Gastroesophageal sphincter (tissue), 4 donors: ENCODE measurements around the gene THRAP3. TPM values are rescaled to one million over a fixed set of nuclear protein-coding genes. Genes with fewer than 3 reads are reported as not detected.

Experiments
- ATAC-seq: fragments of 150-250 bp; one replicate; pipeline ENCODE4 v1.9.1; 2016; ENCODE audit warnings: mild to moderate bottlenecking, moderate library complexity
- H3K27ac ChIP-seq, 4 donors: fragments of 200-600 bp; sonication (generic) in 3 of 4; 1 replicate in 3 of 4; 2 replicates in 1 of 4; pipeline ENCODE4 v1.5.1; 2016 to 2019
- H3K27me3 ChIP-seq: fragments of 200-600 bp; sonication (generic); one replicate; pipeline ENCODE4 v1.5.1; 2019
- H3K36me3 ChIP-seq, 2 donors: fragments of 200-600 bp; sonication (generic); one replicate each; pipeline ENCODE4 v1.5.1; 2019; ENCODE audit warnings: control low read depth in 1 of 2
- H3K4me1 ChIP-seq, 3 donors: fragments of 200-600 bp; sonication (generic); 1 replicate in 2 of 3; 2 replicates in 1 of 3; pipeline ENCODE4 v1.5.1; 2016 to 2019; ENCODE audit warnings: control low read depth in 2 of 3
- H3K4me3 ChIP-seq, 2 donors: fragments of 200-600 bp; sonication (generic); one replicate each; pipeline ENCODE4 v1.5.1; 2019; ENCODE audit warnings: mild to moderate bottlenecking in 1 of 2, moderate library complexity in 1 of 2
- H3K9me3 ChIP-seq, 3 donors: fragments of 200-600 bp; sonication (generic); one replicate each; pipeline ENCODE4 v1.5.1; 2017 to 2019; ENCODE audit warnings: control low read depth in 2 of 3
- EP300 ChIP-seq: sonication (generic); formaldehyde crosslinking; IDR thresholded peaks from one replicate; pipeline ENCODE4 v1.6.1; 2017; ENCODE audit warnings: antibody characterized with exemption, mild to moderate bottlenecking
- POLR2A ChIP-seq, 2 donors: fragments of 450-650 bp; IDR thresholded peaks; one replicate each; pipeline ENCODE4 v1.6.1; 2017; ENCODE audit warnings: antibody characterized with exemption in 2 of 2, mild to moderate bottlenecking in 2 of 2, moderate library complexity in 1 of 2
- POLR2AphosphoS5 ChIP-seq: sonication (generic); formaldehyde crosslinking; IDR thresholded peaks from one replicate; pipeline ENCODE4 v1.6.1; 2017; ENCODE audit warnings: antibody characterized with exemption
- WGBS, 2 donors: methylation state at CpG; one replicate each; pipeline ENCODE4 v1.1.5; 2018; ENCODE audit warnings: low coverage in 1 of 2; 5-methylcytosine and 5-hydroxymethylcytosine counted together
- total RNA-seq, 4 donors: library from RNA; depleted of rRNA; stranded (reverse); fragments of >200 nt; gene quantifications; one replicate each; pipeline ENCODE4 v1.1.0, GENCODE V29; 2016
- TF ChIP-seq, protein P1 (sequence below), 4 experiments: fragments of 200-600 bp in 2 of 4; fragments of 450-650 bp in 2 of 4; sonication (generic) in 1 of 4; IDR thresholded peaks; one replicate each; pipeline ENCODE4 v1.5.1; 2017 to 2019; ENCODE audit warnings: antibody characterized with exemption in 4 of 4, mild to moderate bottlenecking in 2 of 4, moderate library complexity in 2 of 4

The THRAP3 gene
- total RNA-seq, 4 donors from 2014 or later: 100 to 123 (median 114) TPM

DNA sequence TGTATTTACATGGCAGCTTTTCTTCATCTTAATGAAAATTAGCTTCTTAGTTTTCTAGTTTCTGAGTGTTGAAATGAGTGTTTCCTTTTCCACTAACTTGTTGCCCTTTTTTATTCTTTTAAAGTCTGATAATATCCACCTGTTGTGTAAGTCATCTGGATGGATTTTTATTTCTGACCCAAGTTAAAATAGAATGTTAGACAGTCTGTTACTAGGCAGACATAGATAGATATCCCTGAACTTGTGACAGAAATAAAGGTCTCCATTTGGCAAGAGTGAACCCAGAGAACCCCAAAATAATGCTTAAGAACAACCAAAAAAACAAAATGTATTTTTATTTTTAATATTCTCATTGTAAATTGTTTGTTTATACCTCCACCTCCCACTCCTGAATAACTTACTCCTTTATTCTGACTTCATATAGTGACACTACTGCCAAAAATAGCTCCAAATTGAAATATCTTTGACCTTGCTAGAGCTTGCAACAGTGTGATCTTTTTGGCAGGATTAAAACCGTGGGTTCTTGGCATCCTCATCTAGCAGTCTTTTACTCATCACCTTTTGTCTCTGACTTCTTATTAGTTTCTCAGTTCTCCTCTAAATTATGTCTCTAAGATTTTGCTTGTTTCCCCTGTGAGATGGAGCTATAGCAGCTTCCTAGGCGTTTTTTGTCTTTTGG, 55.0 kb downstream of the THRAP3 start:
- peak; percentile 50 for ATAC-seq
- H3K9me3 ChIP-seq: no peaks in the 10 kb centered on the region
- no peak overlapping the region for H3K4me3 ChIP-seq
- TF ChIP-seq POLR2AphosphoS5: peak; percentile 67
- no peak for TF ChIP-seq EP300
- TF ChIP-seq, protein P1, sequence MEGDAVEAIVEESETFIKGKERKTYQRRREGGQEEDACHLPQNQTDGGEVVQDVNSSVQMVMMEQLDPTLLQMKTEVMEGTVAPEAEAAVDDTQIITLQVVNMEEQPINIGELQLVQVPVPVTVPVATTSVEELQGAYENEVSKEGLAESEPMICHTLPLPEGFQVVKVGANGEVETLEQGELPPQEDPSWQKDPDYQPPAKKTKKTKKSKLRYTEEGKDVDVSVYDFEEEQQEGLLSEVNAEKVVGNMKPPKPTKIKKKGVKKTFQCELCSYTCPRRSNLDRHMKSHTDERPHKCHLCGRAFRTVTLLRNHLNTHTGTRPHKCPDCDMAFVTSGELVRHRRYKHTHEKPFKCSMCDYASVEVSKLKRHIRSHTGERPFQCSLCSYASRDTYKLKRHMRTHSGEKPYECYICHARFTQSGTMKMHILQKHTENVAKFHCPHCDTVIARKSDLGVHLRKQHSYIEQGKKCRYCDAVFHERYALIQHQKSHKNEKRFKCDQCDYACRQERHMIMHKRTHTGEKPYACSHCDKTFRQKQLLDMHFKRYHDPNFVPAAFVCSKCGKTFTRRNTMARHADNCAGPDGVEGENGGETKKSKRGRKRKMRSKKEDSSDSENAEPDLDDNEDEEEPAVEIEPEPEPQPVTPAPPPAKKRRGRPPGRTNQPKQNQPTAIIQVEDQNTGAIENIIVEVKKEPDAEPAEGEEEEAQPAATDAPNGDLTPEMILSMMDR (IDR thresholded peaks at IDR 0.05): no peak
- WGBS, 2 donors: 0 to 21% methylated on average over 2 of the region's 2 CpGs
- H3K27me3 ChIP-seq: no peaks in the 10 kb centered on the region
- peak overlapping the region; percentile 59 to 75 (median 66) for H3K27ac ChIP-seq
- peaks cover 0 to 12% of the 10 kb centered on the region in 2 donors for H3K36me3 ChIP-seq
- peaks cover 15 to 77% (median 22%) of the 10 kb centered on the region in 3 donors for H3K4me1 ChIP-seq

DNA sequence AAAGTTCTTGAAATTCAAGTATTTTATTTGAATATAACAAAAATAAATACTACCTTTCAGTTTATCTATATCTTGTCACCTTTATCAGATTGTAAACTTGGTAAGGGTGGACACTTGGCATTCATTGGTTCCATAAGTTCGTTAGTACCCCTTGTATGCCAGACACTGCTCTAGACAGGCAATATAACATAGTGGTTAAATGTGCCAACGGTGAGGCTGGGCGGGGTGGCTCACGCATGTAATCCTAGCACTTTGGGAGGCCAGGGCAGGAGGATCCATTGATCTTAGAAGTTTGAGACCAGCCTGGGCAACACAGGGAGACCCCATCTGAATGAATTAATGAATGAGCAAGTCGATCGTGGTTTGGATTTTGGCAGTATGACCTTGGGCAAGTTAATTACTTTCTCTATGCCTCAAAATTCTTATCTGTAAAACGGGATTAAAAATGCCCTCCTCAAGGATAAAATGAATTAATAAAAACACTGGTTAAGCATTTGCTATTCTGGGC, 55.6 kb downstream of the THRAP3 start:
- Histone ChIP-seq H3K4me1 (peaks cover 21 to 83% (median 26%) of the 10 kb centered on the region in 3 donors), H3K9me3 (no peaks in the 10 kb centered on the region), H3K4me3 (no peak overlapping the region), H3K36me3 (peaks cover 0 to 18% of the 10 kb centered on the region in 2 donors), H3K27me3 (no peaks in the 10 kb centered on the region), H3K27ac (peak overlapping the region; percentile 59 to 75 (median 66))
- ATAC-seq: no peak
- WGBS, 2 donors: 60 to 74% methylated on average over 4 to 7 of the region's 7 CpGs
- TF ChIP-seq POLR2AphosphoS5 (no peak), EP300 (no peak), POLR2A (IDR thresholded peaks at IDR 0.05) (no peak)
- TF ChIP-seq, protein P1 (IDR thresholded peaks at IDR 0.05): no peak

DNA sequence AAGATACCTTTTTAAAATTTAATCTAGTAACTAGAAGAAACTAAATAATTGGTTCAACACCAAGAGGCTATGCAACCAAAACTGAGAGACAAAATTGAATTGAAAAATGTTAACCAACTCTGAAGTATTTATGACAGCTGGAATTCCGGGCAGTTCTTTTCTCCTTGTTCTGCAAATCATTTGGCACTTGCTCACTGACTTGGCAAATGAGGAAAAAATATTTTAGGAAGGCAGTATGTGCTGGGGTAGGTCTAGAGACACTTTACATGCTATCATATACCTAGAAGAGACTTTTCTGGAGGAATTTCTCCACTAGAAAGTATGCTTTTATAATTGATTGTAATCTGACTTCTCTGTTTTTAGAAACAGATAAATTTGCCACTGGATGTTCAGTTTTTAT, 59.8 kb downstream of the THRAP3 start:
- Histone ChIP-seq H3K4me1 (peaks cover 26 to 83% (median 29%) of the 10 kb centered on the region in 3 donors), H3K27me3 (no peaks in the 10 kb centered on the region), H3K4me3 (no peak overlapping the region), H3K27ac (peak overlapping the region; percentile 48 to 65 (median 60)), H3K9me3 (no peaks in the 10 kb centered on the region), H3K36me3 (peaks cover 2 to 53% of the 10 kb centered on the region in 2 donors)
- TF ChIP-seq POLR2AphosphoS5: peak; percentile 6
- TF ChIP-seq POLR2A (IDR thresholded peaks at IDR 0.05): no peak
- TF ChIP-seq, protein P1 (IDR thresholded peaks at IDR 0.05): no peak
- ATAC-seq: no peak
- WGBS, 2 donors: 11 to 12% methylated on average over 1 of the region's 1 CpG

DNA sequence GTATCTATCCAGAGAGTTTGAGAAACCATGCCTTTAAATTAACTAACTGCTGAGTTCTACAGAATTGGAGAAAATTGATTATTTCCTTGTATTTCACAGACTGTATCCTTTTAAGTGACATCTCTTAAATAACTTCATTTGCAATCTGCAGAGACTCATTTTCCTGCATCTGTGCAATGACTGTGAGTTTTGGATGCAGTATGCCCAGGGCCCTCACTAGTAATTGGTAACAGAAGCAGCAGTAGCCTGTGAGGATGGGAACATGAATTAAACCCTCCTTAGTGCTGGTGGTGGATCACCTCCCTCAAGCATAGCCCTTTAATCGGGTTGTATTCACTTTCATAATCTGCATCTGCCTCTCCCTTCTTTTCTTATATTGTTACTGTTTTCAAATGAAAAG, 60.3 kb downstream of the THRAP3 start:
- Histone ChIP-seq H3K27ac (peak overlapping the region; percentile 48 to 65 (median 60)), H3K4me1 (peaks cover 21 to 78% (median 29%) of the 10 kb centered on the region in 3 donors), H3K36me3 (peaks cover 2 to 58% of the 10 kb centered on the region in 2 donors), H3K4me3 (no peak overlapping the region), H3K27me3 (no peaks in the 10 kb centered on the region), H3K9me3 (no peaks in the 10 kb centered on the region)
- TF ChIP-seq, protein P1 (IDR thresholded peaks at IDR 0.05): no peak
- no peak for TF ChIP-seq POLR2A (IDR thresholded peaks at IDR 0.05)
- TF ChIP-seq POLR2AphosphoS5: no peak
- TF ChIP-seq EP300: no peak
- ATAC-seq: no peak
- WGBS, 2 donors: 27 to 46% methylated on average over 1 of the region's 1 CpG
